ENCODE measurements around the gene STAT5B. TPM values are rescaled to one million over a fixed set of nuclear protein-coding genes. Genes with fewer than 3 reads are reported as not detected.
"Not testable (repeated sequence)": the region's sequence is repeated elsewhere in the genome, so short reads cannot be mapped to it uniquely, and the experiment has no call there.

The STAT5B gene
- total RNA-seq, 4 donors from 2014 or later, result 52.7 to 105 (median 57.6) TPM

- 90% methylated on average over 18 of the region's 18 CpGs for WGBS
- no peaks in the 10 kb centered on the region for H3K9me3 ChIP-seq
- no peak overlapping the region for H3K27ac ChIP-seq
- H3K27me3 ChIP-seq, result no peaks in the 10 kb centered on the region
- DNase-seq (ENCODE audit: low spot score in 2 of 2), result no peak
- peaks cover 98% of the 10 kb centered on the region for H3K36me3 ChIP-seq
- no peak for TF ChIP-seq CTCF (IDR thresholded peaks at IDR 0.05)
- TF ChIP-seq EP300 (IDR thresholded peaks at IDR 0.05), result no peak
- no peak for TF ChIP-seq POLR2A (IDR thresholded peaks at IDR 0.05)
- no peak for TF ChIP-seq POLR2AphosphoS5 (IDR thresholded peaks at IDR 0.05)
- H3K4me3 ChIP-seq, result no peak overlapping the region
- H3K4me1 ChIP-seq, result peaks cover 3% of the 10 kb centered on the region
Observed at GRCh38 chr17:42305543-42306384, 29.6 kb upstream of the STAT5B start.

- H3K4me3 ChIP-seq; H3K9me3 ChIP-seq; DNase-seq (ENCODE audit: low spot score in 2 of 2); H3K4me1 ChIP-seq; H3K27me3 ChIP-seq; H3K27ac ChIP-seq: not testable (repeated sequence)
- peaks cover 92% of the 10 kb centered on the region for H3K36me3 ChIP-seq
- 96% methylated on average over 6 of the region's 6 CpGs for WGBS
Observed at GRCh38 chr17:42305031-42305330, 28.8 kb upstream of the STAT5B start.

- 90% methylated on average over 16 of the region's 16 CpGs for WGBS
- TF ChIP-seq CTCF (IDR thresholded peaks at IDR 0.05), result no peak
- no peak for TF ChIP-seq POLR2A (IDR thresholded peaks at IDR 0.05)
- no peak for TF ChIP-seq POLR2AphosphoS5 (IDR thresholded peaks at IDR 0.05)
- no peak for TF ChIP-seq EP300 (IDR thresholded peaks at IDR 0.05)
Observed at GRCh38 chr17:42304187-42305030, 28.2 kb upstream of the STAT5B start.

GRCh38 chr17:42303694-42304093 is 27.5 kb upstream of the STAT5B start:
- no peaks in the 10 kb centered on the region for H3K9me3 ChIP-seq
- no peaks in the 10 kb centered on the region for H3K27me3 ChIP-seq
- TF ChIP-seq EP300 (IDR thresholded peaks at IDR 0.05) (no peak), POLR2A (IDR thresholded peaks at IDR 0.05) (no peak), POLR2AphosphoS5 (IDR thresholded peaks at IDR 0.05) (no peak), CTCF (IDR thresholded peaks at IDR 0.05) (no peak)
- WGBS, result 92% methylated on average over 3 of the region's 3 CpGs
- H3K36me3 ChIP-seq, result peaks cover 90% of the 10 kb centered on the region
- H3K4me1 ChIP-seq, result no peaks in the 10 kb centered on the region
- no peak overlapping the region for H3K4me3 ChIP-seq
- no peak overlapping the region for H3K27ac ChIP-seq
- DNase-seq (ENCODE audit: low spot score in 2 of 2), result no peak

More at GRCh38 chr17:42304187-42305030, 28.2 kb upstream of the STAT5B start:
- DNase-seq (ENCODE audit: low spot score in 2 of 2), result no peak
- Histone ChIP-seq H3K4me1 (no peaks in the 10 kb centered on the region), H3K36me3 (peaks cover 90% of the 10 kb centered on the region), H3K4me3 (no peak overlapping the region), H3K27me3 (no peaks in the 10 kb centered on the region), H3K27ac (no peak overlapping the region), H3K9me3 (no peaks in the 10 kb centered on the region)

GRCh38 chr17:42301022-42301421 is 24.8 kb upstream of the STAT5B start:
- no peak for TF ChIP-seq POLR2AphosphoS5 (IDR thresholded peaks at IDR 0.05)
- TF ChIP-seq CTCF (IDR thresholded peaks at IDR 0.05), result no peak
- no peak for TF ChIP-seq POLR2A (IDR thresholded peaks at IDR 0.05)
- no peak for TF ChIP-seq EP300 (IDR thresholded peaks at IDR 0.05)
- Histone ChIP-seq H3K36me3 (peaks cover 81% of the 10 kb centered on the region), H3K27ac (no peak overlapping the region)

GRCh38 chr17:42299913-42300312 is 23.7 kb upstream of the STAT5B start:
- not testable (repeated sequence) for H3K9me3 ChIP-seq; H3K27ac ChIP-seq; H3K4me1 ChIP-seq; H3K27me3 ChIP-seq; DNase-seq (ENCODE audit: low spot score in 2 of 2); H3K4me3 ChIP-seq
- H3K36me3 ChIP-seq, result peaks cover 81% of the 10 kb centered on the region
- WGBS, result no CpG with 5 or more reads among the region's 17 CpGs

More at GRCh38 chr17:42301022-42301421, 24.8 kb upstream of the STAT5B start:
- no peaks in the 10 kb centered on the region for H3K4me1 ChIP-seq
- no peak for DNase-seq (ENCODE audit: low spot score in 2 of 2)
- no peaks in the 10 kb centered on the region for H3K9me3 ChIP-seq
- no peaks in the 10 kb centered on the region for H3K27me3 ChIP-seq
- no peak overlapping the region for H3K4me3 ChIP-seq
- WGBS, result 87% methylated on average over 9 of the region's 9 CpGs

- not testable (repeated sequence) for H3K27me3 ChIP-seq; H3K9me3 ChIP-seq; H3K4me1 ChIP-seq; DNase-seq (ENCODE audit: low spot score in 2 of 2); H3K4me3 ChIP-seq; H3K27ac ChIP-seq
- peaks cover 77% of the 10 kb centered on the region for H3K36me3 ChIP-seq
- whole genome bisulfite sequencing, result 90% methylated on average over 3 of the region's 10 CpGs
Observed at GRCh38 chr17:42299361-42299760, 23.2 kb upstream of the STAT5B start.

GRCh38 chr17:42297775-42298174 is 21.6 kb upstream of the STAT5B start:
- peaks cover 71% of the 10 kb centered on the region for H3K36me3 ChIP-seq
- not testable (repeated sequence) for H3K9me3 ChIP-seq; DNase-seq (ENCODE audit: low spot score in 2 of 2); H3K27me3 ChIP-seq; H3K4me1 ChIP-seq; H3K4me3 ChIP-seq; H3K27ac ChIP-seq
- 93% methylated on average over 9 of the region's 10 CpGs for WGBS

Data from suprapubic skin (tissue), 4 donors.